Keratinocyte (primary cell): ENCODE measurements around the gene VOPP1. TPM values are rescaled to one million over a fixed set of nuclear protein-coding genes. Genes with fewer than 3 reads are reported as not detected.

ENCODE experiments used
- DNase-seq: peaks from one replicate; pipeline ENCODE4 v3.0.0-alpha.2; 2011; ENCODE audit warnings: low read depth, missing footprints, low spot score
- FAIRE-seq: peaks from 2 replicates; lab custom pipeline; 2011; peaks lifted over from hg19 to GRCh38; lab: Jason Lieb, UNC
- H2AFZ ChIP-seq: 2 replicates; pipeline ENCODE4 v1.6.0; 2012; ENCODE audit warnings: low read length, control low read depth, inconsistent platforms; ENCODE audit not compliant: control insufficient read depth
- H3K27ac ChIP-seq: 2 replicates; pipeline ENCODE4 v1.5.1; 2011; ENCODE audit warnings: low read length; ENCODE audit not compliant: control insufficient read depth, insufficient read depth
- H3K27me3 ChIP-seq: 3 replicates; pipeline ENCODE4 v1.6.0; 2011; ENCODE audit warnings: low read length; ENCODE audit not compliant: control insufficient read depth, insufficient read depth; ENCODE audit errors: extremely low read depth
- H3K36me3 ChIP-seq, 2 experiments: 2 replicates in 1 of 2; 3 replicates in 1 of 2; pipeline ENCODE4 v1.5.1; 2011; ENCODE audit warnings: low read length in 2 of 2, mild to moderate bottlenecking in 1 of 2; ENCODE audit not compliant: control insufficient read depth in 2 of 2, insufficient read depth in 2 of 2; ENCODE audit errors: extremely low read depth in 1 of 2
- H3K4me1 ChIP-seq: 3 replicates; pipeline ENCODE4 v1.5.1; 2011; ENCODE audit warnings: low read length; ENCODE audit not compliant: control insufficient read depth, insufficient read depth; ENCODE audit errors: extremely low read depth
- H3K4me2 ChIP-seq: 3 replicates; pipeline ENCODE4 v1.6.0; 2011; ENCODE audit warnings: low read depth, low read length; ENCODE audit not compliant: control insufficient read depth, insufficient read depth; ENCODE audit errors: extremely low read depth
- H3K4me3 ChIP-seq, 3 experiments: fragments of 200-600 bp in 1 of 3; sonication (generic) in 1 of 3; 2 replicates in 2 of 3; 3 replicates in 1 of 3; pipeline ENCODE4 v1.5.1; 2011 to 2016; ENCODE audit warnings: low read length in 3 of 3, mild to moderate bottlenecking in 3 of 3, control low read depth in 2 of 3, inconsistent platforms in 1 of 3, low read depth in 1 of 3, mixed read lengths in 1 of 3, mixed run types in 1 of 3, moderate library complexity in 1 of 3; ENCODE audit not compliant: control insufficient read depth in 2 of 3, insufficient read depth in 2 of 3; ENCODE audit errors: extremely low read depth in 1 of 3
- H3K79me2 ChIP-seq: 2 replicates; pipeline ENCODE4 v1.6.0; 2012; ENCODE audit warnings: low read length; ENCODE audit not compliant: control insufficient read depth, insufficient read depth
- H3K9ac ChIP-seq: 3 replicates; pipeline ENCODE4 v1.6.0; 2011; ENCODE audit warnings: low read length; ENCODE audit not compliant: control insufficient read depth, insufficient read depth; ENCODE audit errors: extremely low read depth
- H3K9me1 ChIP-seq: 3 replicates; pipeline ENCODE4 v1.6.0; 2011; ENCODE audit warnings: low read length; ENCODE audit not compliant: control insufficient read depth, insufficient read depth; ENCODE audit errors: extremely low read depth
- H3K9me3 ChIP-seq: 2 replicates; pipeline ENCODE4 v1.5.1; 2012; ENCODE audit warnings: low read depth, low read length; ENCODE audit not compliant: control insufficient read depth
- H4K20me1 ChIP-seq: 3 replicates; pipeline ENCODE4 v1.6.0; 2011; ENCODE audit warnings: low read length; ENCODE audit not compliant: control insufficient read depth, insufficient read depth; ENCODE audit errors: extremely low read depth
- EZH2 ChIP-seq: IDR thresholded peaks from one replicate; pipeline ENCODE4 v1.6.1; 2012; ENCODE audit warnings: inconsistent platforms, mild to moderate bottlenecking, low read length, moderate library complexity
- dilution Hi-C: fragments of 300-500 bp; cut with MboI; formaldehyde crosslinking; loops from one replicate; pipeline ENCODE4 v1.7.0; 2020; ENCODE audit warnings: low sequenced_read_pairs; ENCODE audit not compliant: extremely low pct_ligation_motif_present
- polyA plus RNA-seq, 5 experiments: library from polyadenylated mRNA; depleted of rRNA in 3 of 5; stranded (reverse) in 3 of 5; stranded (forward) in 1 of 5; unstranded in 1 of 5; fragments of >200 nt; gene quantifications; 1 replicate in 1 of 5; 2 replicates in 3 of 5; 3 replicates in 1 of 5; pipeline versions ENCODE4 v1.2.1 to v1.2.3, GENCODE V29; 2011 to 2012; ENCODE audit warnings: missing spikeins in 2 of 5, low read depth in 1 of 5, low replicate concordance in 1 of 5
- TF ChIP-seq, protein P1 (sequence below), 3 experiments: IDR thresholded peaks in 1 of 3; conservative IDR thresholded peaks in 1 of 3; optimal IDR thresholded peaks in 1 of 3; 2 replicates in 2 of 3; 3 replicates in 1 of 3; pipeline versions ENCODE3 to v1.5.1; 2011; ENCODE audit warnings: low read length in 3 of 3, mild to moderate bottlenecking in 3 of 3, moderate library complexity in 2 of 3, control low read depth in 1 of 3, inconsistent platforms in 1 of 3; ENCODE audit not compliant: insufficient read depth in 2 of 3; ENCODE audit errors: extremely low read depth in 1 of 3

The VOPP1 gene
- polyA plus RNA-seq, 1 donor (not counting 4 experiments of a cell fraction or from before 2014, with no cell fraction given), result 49.2 TPM

DNA sequence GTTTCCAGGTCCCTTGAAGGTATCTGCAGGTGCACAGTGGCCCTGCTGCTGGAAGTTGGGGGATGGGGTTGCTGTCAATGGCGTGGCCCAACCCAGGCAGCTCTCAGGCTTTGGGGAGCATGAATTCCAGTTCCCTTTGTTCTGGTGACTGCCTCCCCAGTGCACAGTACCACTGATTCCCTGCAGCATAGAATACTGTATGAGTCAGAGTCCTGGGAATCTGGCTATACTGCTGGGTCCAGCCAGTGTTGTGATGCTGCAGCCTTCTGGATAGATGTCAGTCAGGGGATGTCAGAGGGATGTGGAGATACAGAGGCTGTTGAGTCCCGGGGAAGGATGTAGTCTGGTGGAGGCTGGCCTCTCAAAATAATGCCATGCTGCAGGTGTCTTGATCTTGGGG is 107.9 kb downstream of the VOPP1 start:
- Histone ChIP-seq H3K4me1 (no peaks in the 10 kb centered on the region), H3K9me3 (no peaks in the 10 kb centered on the region), H3K27me3 (no peaks in the 10 kb centered on the region), H3K9me1 (no peaks in the 10 kb centered on the region), H4K20me1 (no peaks in the 10 kb centered on the region), H3K36me3 (peaks cover 0 to 5% of the 10 kb centered on the region in 2 experiments), H3K9ac (no peak overlapping the region), H3K79me2 (no peaks in the 10 kb centered on the region), H3K4me2 (no peak overlapping the region), H3K4me3 (no peak overlapping the region), H3K27ac (no peak overlapping the region), H2AFZ (no peak overlapping the region)
- dilution Hi-C loops, result no loop called here
- FAIRE-seq, result no peak
- DNase-seq, result no peak
- TF ChIP-seq, protein P1, sequence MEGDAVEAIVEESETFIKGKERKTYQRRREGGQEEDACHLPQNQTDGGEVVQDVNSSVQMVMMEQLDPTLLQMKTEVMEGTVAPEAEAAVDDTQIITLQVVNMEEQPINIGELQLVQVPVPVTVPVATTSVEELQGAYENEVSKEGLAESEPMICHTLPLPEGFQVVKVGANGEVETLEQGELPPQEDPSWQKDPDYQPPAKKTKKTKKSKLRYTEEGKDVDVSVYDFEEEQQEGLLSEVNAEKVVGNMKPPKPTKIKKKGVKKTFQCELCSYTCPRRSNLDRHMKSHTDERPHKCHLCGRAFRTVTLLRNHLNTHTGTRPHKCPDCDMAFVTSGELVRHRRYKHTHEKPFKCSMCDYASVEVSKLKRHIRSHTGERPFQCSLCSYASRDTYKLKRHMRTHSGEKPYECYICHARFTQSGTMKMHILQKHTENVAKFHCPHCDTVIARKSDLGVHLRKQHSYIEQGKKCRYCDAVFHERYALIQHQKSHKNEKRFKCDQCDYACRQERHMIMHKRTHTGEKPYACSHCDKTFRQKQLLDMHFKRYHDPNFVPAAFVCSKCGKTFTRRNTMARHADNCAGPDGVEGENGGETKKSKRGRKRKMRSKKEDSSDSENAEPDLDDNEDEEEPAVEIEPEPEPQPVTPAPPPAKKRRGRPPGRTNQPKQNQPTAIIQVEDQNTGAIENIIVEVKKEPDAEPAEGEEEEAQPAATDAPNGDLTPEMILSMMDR (optimal IDR thresholded peaks at IDR 0.05 in 1 of 3, IDR thresholded peaks at IDR 0.05 in 1 of 3, conservative IDR thresholded peaks at IDR 0.05 in 1 of 3; ENCODE audit: extremely low read depth in 1 of 3, insufficient read depth in 2 of 3, low read length in 3 of 3), result no peak
- no peak for TF ChIP-seq EZH2

DNA sequence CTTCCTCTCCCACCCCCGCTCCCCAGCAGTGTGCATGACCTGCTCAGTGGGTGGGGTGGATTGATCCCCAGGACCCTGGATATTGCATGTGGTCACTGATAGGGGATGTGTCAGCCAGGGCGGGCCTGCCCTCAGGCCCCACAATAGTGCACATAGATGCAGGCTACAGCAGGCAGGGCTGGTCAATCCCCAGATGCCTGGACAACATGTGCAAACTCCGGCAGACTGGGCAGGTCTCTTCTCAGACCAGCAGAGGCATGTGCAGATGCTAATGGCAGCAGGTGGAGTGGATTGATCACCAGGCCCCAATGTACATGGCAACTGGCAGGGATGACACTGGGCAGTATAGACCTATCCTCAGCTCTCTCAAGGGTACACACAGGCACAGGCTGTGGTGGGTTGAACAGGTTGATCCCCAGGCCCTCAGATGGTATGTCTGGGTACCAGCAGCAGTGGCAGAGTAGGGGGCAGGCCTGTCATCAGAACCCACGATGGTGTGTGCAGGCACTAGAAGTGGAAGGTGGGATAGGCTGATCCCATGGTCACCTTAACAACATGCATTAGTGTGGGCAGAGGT is 108.5 kb downstream of the VOPP1 start:
- TF ChIP-seq, protein P1 (optimal IDR thresholded peaks at IDR 0.05 in 1 of 3, IDR thresholded peaks at IDR 0.05 in 1 of 3, conservative IDR thresholded peaks at IDR 0.05 in 1 of 3; ENCODE audit: extremely low read depth in 1 of 3, insufficient read depth in 2 of 3, low read length in 3 of 3), result no peak
- no peak for TF ChIP-seq EZH2
- no peak overlapping the region for H2AFZ ChIP-seq
- no peaks in the 10 kb centered on the region for H4K20me1 ChIP-seq
- no peak overlapping the region for H3K4me2 ChIP-seq
- no peak for DNase-seq
- no peaks in the 10 kb centered on the region for H3K4me1 ChIP-seq
- H3K4me3 ChIP-seq, result no peak overlapping the region
- no peak overlapping the region for H3K9ac ChIP-seq
- dilution Hi-C loops, result no loop called here
- no peaks in the 10 kb centered on the region for H3K27me3 ChIP-seq
- H3K9me3 ChIP-seq, result no peaks in the 10 kb centered on the region
- no peak for FAIRE-seq
- no peak overlapping the region for H3K27ac ChIP-seq
- H3K36me3 ChIP-seq, result peaks cover 0 to 5% of the 10 kb centered on the region in 2 experiments
- H3K9me1 ChIP-seq, result no peaks in the 10 kb centered on the region
- H3K79me2 ChIP-seq, result no peaks in the 10 kb centered on the region
